ENCODE measurements around the gene ALOX5.

The ALOX5 gene

GRCh38 chr10:45422866-45423659 is 49.0 kb downstream of the ALOX5 start:
- DNase-seq (ENCODE audit: low read depth in 1 of 2, low spot score in 1 of 2): no peak

DNA sequence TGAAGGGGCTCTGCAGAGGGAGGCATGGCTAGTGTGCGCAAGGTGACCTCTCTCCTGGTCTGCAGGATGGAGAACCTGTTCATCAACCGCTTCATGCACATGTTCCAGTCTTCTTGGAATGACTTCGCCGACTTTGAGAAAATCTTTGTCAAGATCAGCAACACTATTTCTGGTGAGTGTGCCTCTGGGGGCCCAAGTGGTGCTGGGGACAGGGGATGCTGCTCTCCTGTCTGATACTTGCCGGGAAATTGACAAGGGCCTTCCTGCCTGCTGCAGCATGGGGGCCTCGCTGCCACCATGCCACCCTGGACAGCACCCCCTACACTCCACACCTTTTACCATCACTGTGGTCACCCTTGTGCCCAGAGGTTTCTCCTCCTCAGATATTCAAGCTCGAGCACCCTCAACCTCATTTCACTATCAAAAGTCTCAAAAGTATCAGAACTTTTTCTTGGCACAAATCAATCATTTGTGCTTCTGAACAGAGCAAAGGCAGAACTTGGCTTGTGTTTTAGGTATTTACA is 50.0 kb downstream of the ALOX5 start:
- no peak for DNase-seq (ENCODE audit: low read depth in 1 of 2, low spot score in 1 of 2)

- no peak for DNase-seq (ENCODE audit: low read depth in 1 of 2, low spot score in 1 of 2)
These were observed 50.8 kb downstream of the ALOX5 start for GRCh38 chr10:45424668-45425404.

GRCh38 chr10:45425621-45426563 is 51.9 kb downstream of the ALOX5 start:
- no peak for DNase-seq (ENCODE audit: low read depth in 1 of 2, low spot score in 1 of 2)

DNA sequence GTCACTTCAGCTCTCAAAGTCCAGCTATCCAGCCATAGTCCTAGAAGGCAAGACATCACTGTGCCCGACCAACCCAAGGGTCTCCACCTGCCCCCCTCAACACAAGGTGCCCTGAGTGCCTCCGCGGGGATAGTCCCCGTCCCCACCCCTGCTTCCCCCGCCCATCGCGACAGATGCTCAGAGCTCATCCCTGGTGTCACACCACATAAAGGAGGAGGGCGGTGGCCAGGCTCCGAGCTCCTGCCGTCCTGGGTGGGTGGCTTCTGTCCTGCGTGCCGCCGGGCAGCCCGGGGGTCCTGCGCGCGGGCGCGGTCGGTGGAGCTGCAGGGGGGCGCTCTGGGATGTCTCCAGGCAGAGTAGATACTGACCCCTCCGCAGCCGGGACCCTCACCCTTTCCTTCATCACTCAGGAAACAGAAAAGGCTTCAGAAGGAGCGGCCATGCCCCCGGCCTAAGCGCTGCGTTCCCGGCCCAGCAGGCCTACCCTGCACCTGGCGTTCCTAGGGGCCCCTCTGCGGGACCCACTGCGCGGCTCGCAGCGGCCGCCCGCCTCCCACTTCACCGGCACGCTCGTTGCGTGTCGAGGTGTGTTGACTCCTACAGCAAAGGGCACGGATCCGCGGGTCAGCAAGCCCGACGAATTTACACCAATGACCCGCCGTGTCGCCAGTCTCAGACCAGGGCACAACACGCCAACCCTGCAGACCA is 53.4 kb downstream of the ALOX5 start:
- DNase-seq (ENCODE audit: low read depth in 1 of 2, low spot score in 1 of 2): no peak

- no peak for DNase-seq (ENCODE audit: low read depth in 1 of 2, low spot score in 1 of 2)
These were observed 54.0 kb downstream of the ALOX5 start for GRCh38 chr10:45427970-45428366.

GRCh38 chr10:45428611-45429510 is 54.8 kb downstream of the ALOX5 start:
- no peak for DNase-seq (ENCODE audit: low read depth in 1 of 2, low spot score in 1 of 2)

GRCh38 chr10:45429790-45430189 is 55.8 kb downstream of the ALOX5 start:
- DNase-seq (ENCODE audit: low read depth in 1 of 2, low spot score in 1 of 2): no peak

GRCh38 chr10:45432113-45432512 is 58.1 kb downstream of the ALOX5 start:
- no peak for DNase-seq (ENCODE audit: low read depth in 1 of 2, low spot score in 1 of 2)

- DNase-seq (ENCODE audit: low read depth in 1 of 2, low spot score in 1 of 2): no peak
These were observed 58.9 kb downstream of the ALOX5 start for GRCh38 chr10:45432700-45433472.

DNA sequence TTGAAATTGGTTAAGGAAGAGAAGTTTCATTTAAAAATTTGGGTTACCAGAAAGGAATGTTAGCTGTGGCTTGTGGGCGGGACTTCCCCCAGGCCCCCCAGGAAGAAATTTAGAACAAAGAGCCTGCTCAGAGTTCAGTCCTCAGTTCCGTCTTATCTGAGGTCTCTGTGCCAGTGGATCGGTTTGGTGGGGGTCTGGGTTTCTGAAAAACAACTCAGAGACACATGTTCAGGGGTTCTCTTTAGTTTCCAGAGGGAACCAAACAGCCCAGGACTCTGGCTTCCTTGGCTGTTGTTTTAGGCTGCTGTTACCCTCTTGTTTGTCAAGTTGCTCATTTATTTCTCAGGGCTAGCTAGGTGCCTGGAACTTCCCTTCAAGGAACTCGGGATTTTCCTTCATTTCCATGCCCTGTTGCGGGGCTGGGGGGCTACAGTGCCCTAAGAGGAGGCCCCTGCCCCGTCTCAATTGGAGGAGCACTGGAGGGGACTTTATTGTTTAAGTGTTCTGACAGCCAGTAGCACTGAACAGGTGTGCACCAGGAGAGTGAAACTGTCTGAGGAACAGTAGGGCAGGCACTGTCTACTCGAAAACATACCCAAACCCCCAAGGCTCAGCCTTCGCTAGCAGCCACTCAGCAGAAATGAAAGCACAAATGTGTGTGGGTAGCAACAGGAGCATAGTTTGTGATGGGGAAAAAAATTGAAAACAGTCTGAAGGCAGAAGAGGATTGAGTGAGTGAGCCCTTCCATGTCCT is 59.9 kb downstream of the ALOX5 start:
- DNase-seq (ENCODE audit: low read depth in 1 of 2, low spot score in 1 of 2): no peak

DNA sequence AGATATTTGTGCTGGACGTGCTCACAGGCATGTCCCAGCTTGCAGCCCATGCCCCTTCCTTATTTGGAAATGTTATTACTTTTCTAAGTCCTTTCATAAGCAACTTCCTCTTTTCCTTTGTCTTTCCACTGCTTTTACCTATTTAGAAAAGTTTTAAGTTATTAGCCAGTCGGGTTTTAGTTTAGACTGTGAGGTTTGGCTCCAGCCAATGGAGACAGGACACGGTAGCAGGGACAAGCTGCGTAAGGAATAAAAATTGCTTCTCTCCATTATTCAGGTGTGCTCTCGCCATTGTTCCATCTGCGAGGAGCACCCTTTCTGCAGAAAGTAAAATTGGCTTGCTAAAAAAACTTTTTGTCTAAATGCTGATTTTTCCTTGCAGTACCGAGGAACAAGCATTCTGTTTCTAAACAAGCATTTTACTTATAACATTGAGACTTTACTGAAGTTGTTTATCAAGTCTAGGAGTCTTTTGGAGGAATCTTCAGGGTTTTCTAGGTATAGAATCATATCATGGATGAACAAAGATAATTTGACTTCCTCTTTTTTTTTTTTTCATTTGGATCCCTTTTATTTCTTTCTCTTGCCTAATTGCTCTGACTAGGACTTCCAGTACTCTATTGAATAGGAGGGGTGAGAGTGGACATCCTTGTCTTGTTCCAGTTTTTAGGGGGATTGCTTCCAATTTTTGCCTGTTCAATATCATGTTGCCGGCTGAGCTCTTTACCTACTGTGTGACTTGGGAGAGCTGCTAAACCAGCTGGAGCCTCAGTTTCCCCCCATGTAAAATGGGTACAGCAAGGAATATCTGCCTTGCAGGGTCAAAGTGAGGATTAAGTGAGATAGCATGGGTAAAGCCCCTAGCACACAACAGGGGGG is 63.8 kb downstream of the ALOX5 start:
- no peak for DNase-seq (ENCODE audit: low read depth in 1 of 2, low spot score in 1 of 2)

DNA sequence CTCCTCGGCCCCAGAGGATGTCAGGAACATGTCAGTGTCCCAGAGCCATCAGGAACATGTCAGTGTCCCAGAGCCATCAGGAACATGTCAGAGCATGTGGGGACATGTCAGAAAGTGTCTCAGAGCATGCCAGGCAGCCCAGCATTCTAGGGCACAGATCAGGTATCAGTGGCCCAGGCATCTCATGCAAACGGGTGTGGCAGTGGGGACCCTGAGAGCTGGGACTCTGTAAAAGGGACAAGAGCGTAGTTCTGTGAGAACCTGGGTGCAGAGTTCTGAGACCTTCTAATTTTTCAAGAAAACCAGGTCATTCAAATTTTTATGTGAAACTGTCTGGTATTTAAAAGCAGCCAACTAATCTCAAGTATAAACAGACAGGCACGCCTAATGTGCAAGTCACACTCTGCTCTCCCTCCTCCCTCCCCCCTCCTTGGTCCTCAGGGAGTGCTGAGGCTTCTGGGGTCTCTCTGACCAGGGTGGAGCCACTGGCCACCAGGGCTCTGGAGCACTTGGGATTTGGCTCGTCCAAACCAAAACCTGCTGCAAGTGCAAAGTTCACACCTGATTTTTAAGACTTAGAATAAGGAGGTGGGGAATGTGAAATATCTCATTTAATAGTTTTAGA is 64.6 kb downstream of the ALOX5 start:
- no peak for DNase-seq (ENCODE audit: low read depth in 1 of 2, low spot score in 1 of 2)

GRCh38 chr10:45439365-45439764 is 65.3 kb downstream of the ALOX5 start:
- DNase-seq (ENCODE audit: low read depth in 1 of 2, low spot score in 1 of 2): no peak

- no peak for DNase-seq (ENCODE audit: low read depth in 1 of 2, low spot score in 1 of 2)
These were observed 65.9 kb downstream of the ALOX5 start for GRCh38 chr10:45439873-45440272.

GRCh38 chr10:45440511-45441062 is 66.6 kb downstream of the ALOX5 start:
- DNase-seq (ENCODE audit: low read depth in 1 of 2, low spot score in 1 of 2): no peak
